Measurements from ENCODE around the gene CP. TPM values are rescaled to one million over a fixed set of nuclear protein-coding genes. Genes with fewer than 3 reads are reported as not detected.

CP gene
- total RNA-seq, 1 experiment from 2014 or later: 0.28 TPM

DNA sequence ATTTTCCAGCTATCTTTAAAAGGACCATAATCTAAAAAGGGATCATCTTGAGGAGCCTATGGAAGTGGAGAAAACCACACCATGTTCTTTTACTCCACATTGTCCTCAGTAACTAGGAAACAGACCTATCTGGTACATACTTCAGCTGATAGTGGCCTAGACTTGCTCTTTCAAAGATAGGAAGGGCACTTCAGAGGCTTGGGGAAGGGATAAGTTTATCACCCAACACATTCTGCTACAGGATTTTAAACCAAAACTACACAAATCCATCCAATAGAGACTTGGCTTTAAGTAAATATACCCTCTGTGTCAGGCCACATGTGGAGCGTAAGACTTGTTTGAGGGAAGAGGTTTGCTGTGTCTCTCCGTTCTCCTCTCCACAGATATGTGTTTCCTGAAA is 35.4 kb downstream of the CP start:
- Histone ChIP-seq H3K9me3 (ENCODE audit: insufficient read depth, low read depth) (no peaks in the 10 kb centered on the region), H3K36me3 (ENCODE audit: low read depth) (no peaks in the 10 kb centered on the region), H3K27me3 (ENCODE audit: insufficient read depth, low read depth) (no peaks in the 10 kb centered on the region), H3K9me2 (ENCODE audit: insufficient read depth) (no peaks in the 10 kb centered on the region), H3K4me1 (replicated peaks; ENCODE audit: insufficient read depth) (no peaks in the 10 kb centered on the region), H2AFZ (no peak overlapping the region), H3F3A (ENCODE audit: insufficient read depth, low read depth) (no peaks in the 10 kb centered on the region), H3K27ac (no peak overlapping the region), H3K4me2 (no peak overlapping the region), H3K79me2 (ENCODE audit: low read depth) (no peaks in the 10 kb centered on the region), H4K20me1 (ENCODE audit: insufficient read depth) (no peaks in the 10 kb centered on the region), H3K4me3 (no peak overlapping the region)
- no peak for DNase-seq
- intact Hi-C loops (cut with micrococcal nuclease; ENCODE audit: unreplicated experiment): no loop called here
- BruUV-seq (replicated peaks): no TSS peak
- TF ChIP-seq CTCF (conservative IDR thresholded peaks at IDR 0.05) (no peak), EZH2 (IDR thresholded peaks at IDR 0.05; ENCODE audit: low read depth) (no peak)
- POLR2A ChIA-PET (ENCODE audit: unreplicated experiment): no interaction called here
- CTCF ChIA-PET: no interaction called here

DNA sequence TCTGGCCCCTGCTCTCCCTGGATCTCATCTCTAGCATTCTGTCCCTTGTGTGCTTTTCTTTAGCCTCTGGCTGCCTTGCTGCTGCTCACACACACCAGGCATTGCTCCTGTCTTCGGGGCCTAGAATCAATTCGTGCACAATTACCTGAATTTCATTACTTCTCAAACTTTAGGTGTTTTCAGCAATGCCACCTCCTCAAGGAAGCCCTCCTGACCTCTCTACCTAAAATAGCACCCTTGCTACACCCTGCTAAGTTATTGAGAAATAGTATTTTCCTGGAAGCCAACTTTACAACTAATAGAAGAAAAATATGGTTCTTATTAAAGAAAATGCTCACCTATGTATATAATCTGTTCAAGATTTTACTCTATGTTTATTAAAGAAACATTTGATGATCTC is 40.4 kb downstream of the CP start:
- Histone ChIP-seq H2AFZ (no peak overlapping the region), H4K20me1 (ENCODE audit: insufficient read depth) (no peaks in the 10 kb centered on the region), H3K79me2 (ENCODE audit: low read depth) (no peaks in the 10 kb centered on the region), H3K9me3 (ENCODE audit: insufficient read depth, low read depth) (no peaks in the 10 kb centered on the region), H3K4me1 (replicated peaks; ENCODE audit: insufficient read depth) (peaks cover 11% of the 10 kb centered on the region), H3K27ac (no peak overlapping the region), H3K4me3 (no peak overlapping the region), H3F3A (ENCODE audit: insufficient read depth, low read depth) (peaks cover 4% of the 10 kb centered on the region; the same call in 1 of the 2 replicates), H3K36me3 (ENCODE audit: low read depth) (no peaks in the 10 kb centered on the region), H3K9me2 (ENCODE audit: insufficient read depth) (no peaks in the 10 kb centered on the region), H3K27me3 (ENCODE audit: insufficient read depth, low read depth) (no peaks in the 10 kb centered on the region), H3K4me2 (no peak overlapping the region)
- no TSS peak for BruUV-seq (replicated peaks)
- ChIA-PET POLR2A (ENCODE audit: unreplicated experiment) (no interaction called here), CTCF (no interaction called here)
- TF ChIP-seq EZH2 (IDR thresholded peaks at IDR 0.05; ENCODE audit: low read depth) (no peak), CTCF (conservative IDR thresholded peaks at IDR 0.05) (no peak)
- intact Hi-C loops (cut with micrococcal nuclease; ENCODE audit: unreplicated experiment): no loop called here
- DNase-seq: no peak

GRCh38 chr3:149180057-149180573 is 41.5 kb downstream of the CP start:
- peak overlapping the region; percentile 30; the same call in 1 of the 2 replicates for H3K27ac ChIP-seq
- POLR2A ChIA-PET (ENCODE audit: unreplicated experiment): interaction anchor here (0.6 to 0.8 kb wide), 2 partner anchors 160 to 293 kb away, joined by 3 to 10 read pairs; no protein-coding TSS in a partner anchor

More at GRCh38 chr3:149180057-149180573, 41.5 kb downstream of the CP start:
- BruUV-seq (replicated peaks): no TSS peak
- H3K4me3 ChIP-seq: no peak overlapping the region
- H3K4me1 ChIP-seq (replicated peaks; ENCODE audit: insufficient read depth): peaks cover 11% of the 10 kb centered on the region
- intact Hi-C loops (cut with micrococcal nuclease; ENCODE audit: unreplicated experiment): no loop called here
- H3K27me3 ChIP-seq (ENCODE audit: insufficient read depth, low read depth): no peaks in the 10 kb centered on the region
- H3K36me3 ChIP-seq (ENCODE audit: low read depth): no peaks in the 10 kb centered on the region; the same call in 1 of the 2 replicates
- H3K9me3 ChIP-seq (ENCODE audit: insufficient read depth, low read depth): no peaks in the 10 kb centered on the region
- H4K20me1 ChIP-seq (ENCODE audit: insufficient read depth): no peaks in the 10 kb centered on the region
- no peaks in the 10 kb centered on the region for H3K9me2 ChIP-seq (ENCODE audit: insufficient read depth)
- H3K79me2 ChIP-seq (ENCODE audit: low read depth): no peaks in the 10 kb centered on the region
- H3F3A ChIP-seq (ENCODE audit: insufficient read depth, low read depth): peaks cover 4% of the 10 kb centered on the region; the same call in 1 of the 2 replicates
- H2AFZ ChIP-seq: no peak overlapping the region
- no peak overlapping the region for H3K4me2 ChIP-seq
- no peak for TF ChIP-seq CTCF (conservative IDR thresholded peaks at IDR 0.05)
- TF ChIP-seq EZH2 (IDR thresholded peaks at IDR 0.05; ENCODE audit: low read depth): no peak
- peak; percentile 53 to 73 for DNase-seq
- CTCF ChIA-PET: interaction anchor here (0.6 to 0.7 kb wide), 3 partner anchors 171 to 226 kb away, joined by 3 to 6 read pairs (median 5); no protein-coding TSS in a partner anchor

Measured in PC-9 (cell line).